ENCODE data around the gene ZGLP1.

Gene ZGLP1

DNA sequence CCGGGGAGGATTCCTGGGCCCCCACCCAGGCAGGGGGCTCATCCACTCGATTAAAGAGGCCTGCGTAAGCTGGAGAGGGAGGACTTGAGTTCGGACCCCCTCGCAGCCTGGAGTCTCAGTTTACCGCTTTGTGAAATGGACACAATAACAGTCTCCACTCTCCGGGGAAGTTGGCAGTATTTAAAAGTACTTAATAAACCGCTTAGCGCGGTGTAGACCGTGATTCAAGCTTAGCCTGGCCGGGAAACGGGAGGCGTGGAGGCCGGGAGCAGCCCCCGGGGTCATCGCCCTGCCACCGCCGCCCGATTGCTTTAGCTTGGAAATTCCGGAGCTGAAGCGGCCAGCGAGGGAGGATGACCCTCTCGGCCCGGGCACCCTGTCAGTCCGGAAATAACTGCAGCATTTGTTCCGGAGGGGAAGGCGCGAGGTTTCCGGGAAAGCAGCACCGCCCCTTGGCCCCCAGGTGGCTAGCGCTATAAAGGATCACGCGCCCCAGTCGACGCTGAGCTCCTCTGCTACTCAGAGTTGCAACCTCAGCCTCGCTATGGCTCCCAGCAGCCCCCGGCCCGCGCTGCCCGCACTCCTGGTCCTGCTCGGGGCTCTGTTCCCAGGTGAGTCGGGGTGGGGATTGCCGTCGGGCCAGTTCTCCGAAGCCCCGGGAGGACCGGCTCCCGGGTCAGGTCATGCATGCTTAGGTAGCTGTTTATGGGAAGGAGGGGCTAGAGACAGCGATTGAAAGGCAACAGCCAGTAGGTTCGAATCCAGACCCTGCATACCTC, 38.8 kb downstream of the ZGLP1 start, which contains the start of gene ICAM1:
TSS of gene ICAM1 (plus strand) at position 505 of the 779 bp plus-strand sequence. CDS start at position 545, 40 bp downstream.
- no peaks in the 10 kb centered on the region for H3K9me3 ChIP-seq
- peak within 1 kb of the TSS; percentile 75 to 84 for H3K4me3 ChIP-seq (ENCODE audit: low read depth in 1 of 2, low read length in 1 of 2)
- TF ChIP-seq, protein P1, sequence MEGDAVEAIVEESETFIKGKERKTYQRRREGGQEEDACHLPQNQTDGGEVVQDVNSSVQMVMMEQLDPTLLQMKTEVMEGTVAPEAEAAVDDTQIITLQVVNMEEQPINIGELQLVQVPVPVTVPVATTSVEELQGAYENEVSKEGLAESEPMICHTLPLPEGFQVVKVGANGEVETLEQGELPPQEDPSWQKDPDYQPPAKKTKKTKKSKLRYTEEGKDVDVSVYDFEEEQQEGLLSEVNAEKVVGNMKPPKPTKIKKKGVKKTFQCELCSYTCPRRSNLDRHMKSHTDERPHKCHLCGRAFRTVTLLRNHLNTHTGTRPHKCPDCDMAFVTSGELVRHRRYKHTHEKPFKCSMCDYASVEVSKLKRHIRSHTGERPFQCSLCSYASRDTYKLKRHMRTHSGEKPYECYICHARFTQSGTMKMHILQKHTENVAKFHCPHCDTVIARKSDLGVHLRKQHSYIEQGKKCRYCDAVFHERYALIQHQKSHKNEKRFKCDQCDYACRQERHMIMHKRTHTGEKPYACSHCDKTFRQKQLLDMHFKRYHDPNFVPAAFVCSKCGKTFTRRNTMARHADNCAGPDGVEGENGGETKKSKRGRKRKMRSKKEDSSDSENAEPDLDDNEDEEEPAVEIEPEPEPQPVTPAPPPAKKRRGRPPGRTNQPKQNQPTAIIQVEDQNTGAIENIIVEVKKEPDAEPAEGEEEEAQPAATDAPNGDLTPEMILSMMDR (IDR thresholded peaks at IDR 0.05) = peak; percentile 62
- no peaks in the 10 kb centered on the region for H3K27me3 ChIP-seq
- H3K36me3 ChIP-seq = peaks cover 15% of the 10 kb centered on the region
- H3K4me1 ChIP-seq (ENCODE audit: control insufficient read depth in 1 of 2, insufficient read depth in 1 of 2, low read depth in 1 of 2, low read length in 1 of 2) = peaks cover 18 to 27% of the 10 kb centered on the region in 2 experiments
- H3K27ac ChIP-seq = peak within 1 kb of the TSS; percentile 99

DNA sequence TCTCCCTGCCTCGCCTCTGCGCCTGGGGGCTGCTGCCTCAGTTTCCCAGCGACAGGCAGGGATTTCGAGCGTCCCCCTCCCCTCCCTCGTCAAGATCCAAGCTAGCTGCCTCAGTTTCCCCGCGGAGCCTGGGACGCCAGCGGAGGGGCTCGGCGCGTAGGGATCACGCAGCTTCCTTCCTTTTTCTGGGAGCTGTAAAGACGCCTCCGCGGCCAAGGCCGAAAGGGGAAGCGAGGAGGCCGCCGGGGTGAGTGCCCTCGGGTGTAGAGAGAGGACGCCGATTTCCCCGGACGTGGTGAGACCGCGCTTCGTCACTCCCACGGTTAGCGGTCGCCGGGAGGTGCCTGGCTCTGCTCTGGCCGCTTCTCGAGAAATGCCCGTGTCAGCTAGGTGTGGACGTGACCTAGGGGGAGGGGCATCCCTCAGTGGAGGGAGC, 39.4 kb downstream of the ZGLP1 start:
- no peaks in the 10 kb centered on the region for H3K9me3 ChIP-seq
- H3K36me3 ChIP-seq = peaks cover 10% of the 10 kb centered on the region
- H3K4me1 ChIP-seq (ENCODE audit: control insufficient read depth in 1 of 2, insufficient read depth in 1 of 2, low read depth in 1 of 2, low read length in 1 of 2) = peaks cover 18 to 27% of the 10 kb centered on the region in 2 experiments
- peak overlapping the region; percentile 75 to 84 for H3K4me3 ChIP-seq (ENCODE audit: low read depth in 1 of 2, low read length in 1 of 2)
- TF ChIP-seq, protein P1 (IDR thresholded peaks at IDR 0.05) = peak; percentile 51
- H3K27me3 ChIP-seq = no peaks in the 10 kb centered on the region
- peak overlapping the region; percentile 99 for H3K27ac ChIP-seq

DNA sequence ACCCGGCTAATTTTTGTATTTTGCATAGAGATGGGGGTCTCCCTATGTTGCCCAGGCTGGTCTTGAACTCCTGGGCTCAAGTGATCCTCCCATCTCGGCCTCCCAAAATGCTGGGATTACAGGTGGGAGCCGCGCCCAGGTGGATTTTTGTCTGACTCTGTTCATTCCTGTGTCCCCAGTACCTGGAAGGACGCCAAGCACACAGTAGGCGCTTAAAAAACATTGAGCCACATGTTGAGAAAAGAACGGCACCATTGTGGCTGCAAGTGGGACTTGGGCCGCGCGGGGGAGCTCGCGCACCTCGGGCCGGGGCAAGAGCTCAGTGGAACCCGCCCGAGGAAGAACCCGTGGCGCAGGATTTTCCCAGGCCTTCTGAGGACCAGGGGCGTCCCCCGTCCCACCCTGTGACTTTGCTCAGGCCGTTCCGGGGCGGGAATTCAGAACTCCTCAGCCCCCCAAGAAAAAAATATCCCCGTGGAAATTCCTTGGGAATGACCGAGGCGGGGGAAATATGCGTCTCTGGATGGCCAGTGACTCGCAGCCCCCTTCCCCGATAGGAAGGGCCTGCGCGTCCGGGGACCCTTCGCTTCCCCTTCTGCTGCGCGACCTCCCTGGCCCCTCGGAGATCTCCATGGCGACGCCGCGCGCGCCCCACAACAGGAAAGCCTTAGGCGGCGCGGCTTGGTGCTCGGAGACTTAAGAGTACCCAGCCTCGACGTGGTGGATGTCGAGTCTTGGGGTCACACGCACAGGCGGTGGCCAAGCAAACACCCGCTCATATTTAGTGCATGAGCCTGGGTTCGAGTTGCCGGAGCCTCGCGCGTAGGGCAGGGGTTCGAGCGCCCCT, 40.1 kb downstream of the ZGLP1 start:
- TF ChIP-seq, protein P1 (IDR thresholded peaks at IDR 0.05) = peak; percentile 99
- peaks cover 18 to 27% of the 10 kb centered on the region in 2 experiments for H3K4me1 ChIP-seq (ENCODE audit: control insufficient read depth in 1 of 2, insufficient read depth in 1 of 2, low read depth in 1 of 2, low read length in 1 of 2)
- H3K27ac ChIP-seq = peak overlapping the region; percentile 99
- no peaks in the 10 kb centered on the region for H3K27me3 ChIP-seq
- peak overlapping the region; percentile 75 to 84 for H3K4me3 ChIP-seq (ENCODE audit: low read depth in 1 of 2, low read length in 1 of 2)
- H3K9me3 ChIP-seq = no peaks in the 10 kb centered on the region
- H3K36me3 ChIP-seq = peaks cover 4% of the 10 kb centered on the region

DNA sequence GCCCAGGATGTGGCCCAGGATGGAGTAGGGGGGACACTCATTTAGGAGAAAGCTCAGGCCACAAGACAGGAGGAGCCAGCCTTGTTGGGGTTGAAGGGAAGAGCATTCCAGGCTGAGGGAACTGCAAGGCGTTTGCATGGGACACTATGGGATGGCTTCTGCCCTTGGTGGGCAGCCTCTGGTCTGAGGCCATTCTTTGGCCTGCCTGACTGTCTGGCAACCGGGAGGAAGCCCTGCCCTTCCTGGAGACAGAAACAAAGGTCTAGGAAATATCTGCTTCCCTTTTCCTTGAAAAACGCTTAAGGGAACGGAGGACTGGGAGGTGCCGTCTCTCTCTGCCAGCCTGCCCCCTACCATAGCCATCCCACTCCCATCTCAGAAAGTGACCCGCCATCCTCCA, 41.5 kb downstream of the ZGLP1 start:
- no peak overlapping the region for H3K27ac ChIP-seq
- no peaks in the 10 kb centered on the region for H3K27me3 ChIP-seq
- H3K4me1 ChIP-seq (ENCODE audit: control insufficient read depth in 1 of 2, insufficient read depth in 1 of 2, low read depth in 1 of 2, low read length in 1 of 2) = peaks cover 18 to 24% of the 10 kb centered on the region in 2 experiments
- no peaks in the 10 kb centered on the region for H3K9me3 ChIP-seq
- no peak overlapping the region for H3K4me3 ChIP-seq (ENCODE audit: low read depth in 1 of 2, low read length in 1 of 2)
- TF ChIP-seq, protein P1 (IDR thresholded peaks at IDR 0.05) = no peak
- no peaks in the 10 kb centered on the region for H3K36me3 ChIP-seq

DNA sequence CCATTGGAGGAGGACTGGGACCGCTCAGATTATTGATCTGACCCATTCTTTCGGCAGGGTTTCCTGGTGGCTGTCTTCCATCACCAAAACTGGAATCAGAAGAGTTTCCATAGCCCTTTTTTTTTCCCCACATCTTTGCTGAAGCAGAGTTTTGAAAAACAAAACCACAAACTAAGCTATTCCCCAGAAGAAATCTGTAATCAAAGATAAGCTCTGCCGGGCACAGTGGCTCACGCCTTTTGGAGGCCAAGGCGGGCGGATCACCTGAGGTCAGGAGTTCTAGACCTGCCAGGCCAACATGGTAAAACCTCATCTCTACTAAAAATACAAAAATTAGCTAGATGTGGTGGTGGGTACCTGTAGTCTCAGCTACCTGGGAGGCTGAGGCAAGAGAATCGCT, 42.9 kb downstream of the ZGLP1 start:
- Histone ChIP-seq H3K4me3 (ENCODE audit: low read depth in 1 of 2, low read length in 1 of 2) (no peak overlapping the region), H3K36me3 (no peaks in the 10 kb centered on the region), H3K4me1 (ENCODE audit: control insufficient read depth in 1 of 2, insufficient read depth in 1 of 2, low read depth in 1 of 2, low read length in 1 of 2) (peaks cover 6 to 12% of the 10 kb centered on the region in 2 experiments), H3K27ac (no peak overlapping the region), H3K27me3 (no peaks in the 10 kb centered on the region), H3K9me3 (no peaks in the 10 kb centered on the region)
- TF ChIP-seq, protein P1 (IDR thresholded peaks at IDR 0.05) = no peak

All from neutrophil (primary cell).